ENCODE results near the gene INMT. TPM values are rescaled to one million over a fixed set of nuclear protein-coding genes. Genes with fewer than 3 reads are reported as not detected.
A peak's percentile ranks its signal among the peaks of the same experiment; 100 is the strongest.

The INMT gene
- total and polyA plus RNA-seq, 2 of the 8 experiments (the other 6 are each of a cell fraction or from before 2014, with no cell fraction given): 0.60 to 0.94 TPM

GRCh38 chr7:30708412-30708811 is 43.5 kb upstream of the INMT start:
- POLR2A ChIA-PET (ENCODE audit: partially characterized antibody): interaction anchor here (0.9 to 1.5 kb wide), 2 partner anchors 10 to 15 kb away, joined by 3 read pairs; no protein-coding TSS in a partner anchor

More at GRCh38 chr7:30708412-30708811, 43.5 kb upstream of the INMT start:
- H3K18ac ChIP-seq (ENCODE audit: extremely low read depth, low read length): no peak overlapping the region
- H2BK12ac ChIP-seq (ENCODE audit: low read depth, low read length): peak overlapping the region; percentile 75; the same call in 1 of the 2 replicates
- no peak overlapping the region for H3K23ac ChIP-seq (ENCODE audit: insufficient read length)
- no peaks in the 10 kb centered on the region for H3K9me3 ChIP-seq (ENCODE audit: insufficient read depth in 2 of 2, low read depth in 1 of 2, low read length in 1 of 2)
- no peaks in the 10 kb centered on the region for H3K27me3 ChIP-seq (replicated peaks in 1 of 4; ENCODE audit: control insufficient read depth in 3 of 4, extremely low read depth in 1 of 4, insufficient read depth in 3 of 4, low read length in 3 of 4)
- no peaks in the 10 kb centered on the region for H3K36me3 ChIP-seq (ENCODE audit: control insufficient read depth in 2 of 4, insufficient read depth in 4 of 4, low read length in 3 of 4)
- DNase-seq (ENCODE audit: low read depth in 1 of 2, low spot score in 2 of 2) (no peak), FAIRE-seq (no peak)
- H3K4me1 ChIP-seq (replicated peaks in 1 of 4; ENCODE audit: control insufficient read depth in 3 of 4, insufficient read depth in 4 of 4, low read length in 3 of 4): no peaks in the 10 kb centered on the region; a peak in 1 of 7 replicates
- H4K5ac ChIP-seq (ENCODE audit: insufficient read length, low read depth, low read length): no peak overlapping the region
- H2AFZ ChIP-seq (ENCODE audit: low read length): no peak overlapping the region
- no peak overlapping the region for H3K56ac ChIP-seq (replicated peaks; ENCODE audit: insufficient read length, low read depth, low read length)
- H2BK20ac ChIP-seq (ENCODE audit: low read length): no peak overlapping the region
- no peak overlapping the region for H3K4ac ChIP-seq (replicated peaks; ENCODE audit: insufficient read length, low read depth, low read length)
- WGBS, 2 experiments (ENCODE audit: extremely low coverage in 1 of 2, insufficient coverage in 1 of 2, insufficient read length in 1 of 2, insufficient replicate concordance in 2 of 2, low coverage in 1 of 2, low lambda C conversion rate in 2 of 2, missing lambda C conversion rate in 1 of 2): 86% methylated on average over 4 of the region's 4 CpGs; no CpG with 5 or more reads in 1 of the 2 experiments
- H2AK5ac ChIP-seq (ENCODE audit: low read depth, low read length): no peak overlapping the region
- no peak overlapping the region for H3K27ac ChIP-seq (ENCODE audit: low read depth, low read length)
- H3K4me3 ChIP-seq (ENCODE audit: extremely low read depth in 1 of 4, insufficient read depth in 2 of 4, low read depth in 3 of 4, low read length in 4 of 4): no peak overlapping the region
- H2BK5ac ChIP-seq (ENCODE audit: low read depth, low read length): peak overlapping the region; percentile 40; the same call in 1 of the 2 replicates
- no peak overlapping the region for H3K14ac ChIP-seq (ENCODE audit: insufficient read length)
- TF ChIP-seq JUN (IDR thresholded peaks at IDR 0.05; ENCODE audit: low read depth, low read length) (no peak), SRF (IDR thresholded peaks at IDR 0.05; ENCODE audit: low read depth, low read length) (no peak), RFX5 (IDR thresholded peaks at IDR 0.05; ENCODE audit: borderline replicate concordance, low read depth, low read length) (no peak), JUND (IDR thresholded peaks at IDR 0.05; ENCODE audit: low read length) (no peak), RAD21 (IDR thresholded peaks at IDR 0.05 in 1 of 2, conservative IDR thresholded peaks at IDR 0.05 in 1 of 2; ENCODE audit: low read depth in 2 of 2, low read length in 2 of 2) (no peak), SP4 (IDR thresholded peaks at IDR 0.05; ENCODE audit: low read length) (no peak), POLR2AphosphoS5 (IDR thresholded peaks at IDR 0.05; ENCODE audit: low read depth, low read length) (no peak)
- H4K8ac ChIP-seq (ENCODE audit: extremely low read depth, insufficient read depth, low read length): no peak overlapping the region
- H3K23me2 ChIP-seq (ENCODE audit: low read depth, low read length): no peaks in the 10 kb centered on the region
- no peak overlapping the region for H2BK15ac ChIP-seq (ENCODE audit: low read length)
- H4K20me1 ChIP-seq (replicated peaks in 1 of 2; ENCODE audit: control insufficient read depth in 1 of 2, insufficient read depth in 2 of 2, low read length in 2 of 2): no peaks in the 10 kb centered on the region
- CTCF ChIA-PET (ENCODE audit: partially characterized antibody): interaction anchor here (0.8 to 2.9 kb wide), 11 partner anchors 8 to 82 kb away, joined by 3 to 13 read pairs (median 3); partner anchors contain the start of gene CRHR2
- no peak overlapping the region for H3K9ac ChIP-seq (replicated peaks in 1 of 4; ENCODE audit: extremely low read depth in 1 of 4, low read depth in 3 of 4, low read length in 3 of 4)
- H3K79me1 ChIP-seq (ENCODE audit: low read depth, low read length): no peaks in the 10 kb centered on the region
- no peak overlapping the region for H2BK120ac ChIP-seq (replicated peaks; ENCODE audit: low read depth, low read length)
- no peak overlapping the region for H4K91ac ChIP-seq (replicated peaks; ENCODE audit: insufficient read length, low read length)
- no peak overlapping the region for H3K4me2 ChIP-seq (ENCODE audit: insufficient read depth in 1 of 2, low read depth in 2 of 2, low read length in 2 of 2)
- H3K79me2 ChIP-seq (ENCODE audit: control insufficient read depth in 1 of 2, insufficient read depth in 2 of 2, low read length in 2 of 2): no peaks in the 10 kb centered on the region
